Fibroblast of mammary gland (primary cell): ENCODE data around the gene TGFB2.
A peak's percentile ranks its signal among the peaks of the same experiment; 100 is the strongest.

Experiments
- DNase-seq: peaks from one replicate; pipeline ENCODE4 v3.0.0-alpha.2; 2010; ENCODE audit warnings: low read depth
- H3K4me3 ChIP-seq: 2 replicates; pipeline ENCODE4 v1.5.1; 2011; ENCODE audit warnings: low read depth, mild to moderate bottlenecking, low read length, moderate library complexity; ENCODE audit not compliant: control insufficient read depth
- TF ChIP-seq, protein P1 (sequence below): conservative IDR thresholded peaks from 2 replicates; pipeline ENCODE4 v1.5.1; 2011; ENCODE audit warnings: low read depth, low read length, inconsistent platforms; ENCODE audit not compliant: control insufficient read depth, insufficient read depth

TGFB2 gene

DNA sequence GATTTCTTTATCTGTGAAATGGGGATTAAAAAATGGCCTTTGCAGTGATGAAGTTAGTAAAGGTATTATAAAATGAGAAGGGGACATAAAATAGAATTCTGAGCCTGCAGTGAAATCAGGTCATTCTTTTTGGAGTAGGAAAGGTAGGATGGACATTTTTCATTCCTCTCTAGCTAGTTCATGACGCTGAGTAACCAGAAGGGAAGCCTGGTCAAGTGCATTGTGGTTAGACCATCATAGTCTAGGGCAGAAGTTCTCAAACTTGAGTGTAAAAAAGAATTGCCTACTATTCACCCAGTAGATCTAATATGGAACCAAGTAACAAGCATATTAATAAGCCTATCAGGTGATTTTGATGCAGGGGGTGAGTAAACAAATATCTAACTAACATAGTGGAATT, 50.8 kb downstream of the TGFB2 start:
- no peak for DNase-seq
- no peak overlapping the region for H3K4me3 ChIP-seq
- TF ChIP-seq, protein P1, sequence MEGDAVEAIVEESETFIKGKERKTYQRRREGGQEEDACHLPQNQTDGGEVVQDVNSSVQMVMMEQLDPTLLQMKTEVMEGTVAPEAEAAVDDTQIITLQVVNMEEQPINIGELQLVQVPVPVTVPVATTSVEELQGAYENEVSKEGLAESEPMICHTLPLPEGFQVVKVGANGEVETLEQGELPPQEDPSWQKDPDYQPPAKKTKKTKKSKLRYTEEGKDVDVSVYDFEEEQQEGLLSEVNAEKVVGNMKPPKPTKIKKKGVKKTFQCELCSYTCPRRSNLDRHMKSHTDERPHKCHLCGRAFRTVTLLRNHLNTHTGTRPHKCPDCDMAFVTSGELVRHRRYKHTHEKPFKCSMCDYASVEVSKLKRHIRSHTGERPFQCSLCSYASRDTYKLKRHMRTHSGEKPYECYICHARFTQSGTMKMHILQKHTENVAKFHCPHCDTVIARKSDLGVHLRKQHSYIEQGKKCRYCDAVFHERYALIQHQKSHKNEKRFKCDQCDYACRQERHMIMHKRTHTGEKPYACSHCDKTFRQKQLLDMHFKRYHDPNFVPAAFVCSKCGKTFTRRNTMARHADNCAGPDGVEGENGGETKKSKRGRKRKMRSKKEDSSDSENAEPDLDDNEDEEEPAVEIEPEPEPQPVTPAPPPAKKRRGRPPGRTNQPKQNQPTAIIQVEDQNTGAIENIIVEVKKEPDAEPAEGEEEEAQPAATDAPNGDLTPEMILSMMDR = no peak

DNA sequence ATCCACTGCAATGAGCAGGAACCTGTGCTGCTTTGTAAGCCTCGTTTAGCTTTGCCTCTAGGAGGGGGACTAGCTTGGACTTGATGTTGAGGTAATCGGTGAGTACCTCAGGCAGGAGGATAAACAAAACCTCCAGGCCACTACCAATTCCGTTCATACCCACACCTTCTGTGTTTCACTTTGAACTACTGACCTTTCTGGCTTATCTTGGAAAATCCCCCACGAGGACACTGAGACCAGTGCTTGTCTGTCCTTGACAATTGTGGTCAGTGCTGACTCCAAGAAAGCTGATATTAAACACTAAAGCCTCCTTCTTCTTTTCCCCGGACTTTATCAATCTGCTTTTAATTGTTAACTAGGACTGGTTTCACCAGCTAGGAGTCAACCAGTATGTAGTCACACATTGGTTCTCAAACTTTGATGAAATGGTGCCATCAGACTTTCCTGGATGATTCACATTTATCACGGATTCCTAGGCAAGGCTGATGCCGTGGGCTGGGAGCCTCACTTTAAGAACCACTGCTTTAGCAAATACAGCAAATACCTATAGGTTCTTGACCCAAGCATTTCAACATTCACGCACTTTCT, 52.7 kb downstream of the TGFB2 start:
- DNase-seq = peak; percentile 40
- TF ChIP-seq, protein P1 = no peak
- H3K4me3 ChIP-seq = no peak overlapping the region

DNA sequence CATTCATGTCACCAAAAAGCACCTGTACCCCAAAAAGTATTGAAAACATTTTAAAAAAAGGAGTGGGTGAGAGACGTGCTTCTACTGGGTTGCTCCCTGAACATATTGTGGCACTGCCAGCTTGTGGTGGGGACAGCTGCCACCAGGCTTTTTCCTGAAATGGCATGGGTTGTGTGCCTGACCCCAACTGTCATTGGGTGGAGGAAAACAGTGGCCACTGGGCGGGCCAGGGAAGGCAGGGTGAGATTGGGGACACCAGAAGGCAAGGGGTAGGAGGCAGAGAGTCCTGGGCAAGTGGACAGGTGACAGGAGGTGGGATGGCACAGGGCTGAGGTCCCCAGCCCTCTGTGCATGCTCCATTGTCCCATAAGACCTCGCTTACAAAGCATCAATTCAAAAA, 55.5 kb downstream of the TGFB2 start:
- TF ChIP-seq, protein P1 = no peak
- H3K4me3 ChIP-seq = no peak overlapping the region
- DNase-seq = no peak

DNA sequence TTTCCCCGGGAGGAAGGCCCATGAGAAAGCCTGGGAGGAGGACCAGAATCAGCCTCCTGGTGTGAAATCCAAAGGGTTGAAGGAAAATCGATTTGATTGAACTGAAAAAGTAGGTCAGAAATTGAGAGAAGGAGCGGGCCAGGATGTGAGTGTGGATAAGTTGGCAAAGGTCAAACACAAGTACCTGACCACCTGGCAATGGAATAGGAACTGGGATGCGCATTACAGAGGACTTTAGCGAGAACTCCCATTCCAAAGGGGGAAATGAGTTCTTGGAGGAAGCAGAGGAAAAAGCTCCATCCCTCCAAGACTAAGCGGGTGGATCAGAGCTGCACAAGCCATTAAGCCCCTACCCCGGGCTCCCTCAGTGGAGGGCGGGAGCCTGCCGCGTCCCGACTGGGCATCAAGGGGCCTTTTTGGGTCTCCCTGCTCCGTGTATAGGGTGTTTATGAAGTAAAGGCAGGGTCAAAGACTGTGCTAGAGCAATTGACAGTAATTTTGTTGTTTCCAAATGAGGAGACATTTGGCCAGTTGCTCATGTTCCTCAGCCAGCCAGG, 56.4 kb downstream of the TGFB2 start:
- no peak for DNase-seq
- TF ChIP-seq, protein P1 = no peak

DNA sequence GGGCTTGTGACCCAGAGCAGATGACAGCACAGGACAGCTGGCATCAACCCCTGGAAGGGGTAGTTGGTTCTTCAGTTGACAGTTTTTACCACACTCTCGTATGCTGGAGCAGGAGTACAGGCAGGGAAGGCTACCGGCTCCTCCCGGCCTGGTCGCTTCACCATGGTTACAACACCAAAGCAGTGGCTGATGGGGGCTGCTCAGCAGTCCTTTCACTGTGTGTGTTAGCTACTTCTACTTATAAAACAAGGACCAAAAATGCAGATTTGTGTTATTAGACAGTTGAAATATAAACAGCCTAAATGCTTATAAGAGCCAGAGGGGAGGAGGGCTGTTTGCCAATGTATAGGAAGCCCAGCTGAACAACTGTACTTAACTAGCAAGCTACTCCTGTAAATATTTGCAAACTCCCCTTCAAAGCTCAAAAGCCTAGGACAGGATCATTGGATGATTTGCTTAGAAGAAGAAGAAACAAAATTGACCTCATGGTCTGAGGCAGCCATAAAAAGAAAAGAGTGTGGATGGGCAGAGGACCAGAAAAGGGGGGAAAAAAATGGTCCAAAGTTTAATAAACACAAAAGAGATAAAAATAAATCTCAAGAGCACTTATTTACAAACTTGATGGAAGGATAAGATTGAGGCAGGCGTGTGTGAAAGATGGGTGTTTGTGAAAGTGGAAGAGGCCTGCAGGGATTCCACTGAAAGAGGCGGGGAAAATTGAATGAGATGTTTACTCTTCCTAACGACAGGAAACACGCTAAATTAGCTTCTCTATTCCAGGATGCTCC, 57.1 kb downstream of the TGFB2 start:
- DNase-seq = no peak
- no peak overlapping the region for H3K4me3 ChIP-seq
- TF ChIP-seq, protein P1 = no peak

More for the DNA sequence above, 56.4 kb downstream of the TGFB2 start:
- no peak overlapping the region for H3K4me3 ChIP-seq

DNA sequence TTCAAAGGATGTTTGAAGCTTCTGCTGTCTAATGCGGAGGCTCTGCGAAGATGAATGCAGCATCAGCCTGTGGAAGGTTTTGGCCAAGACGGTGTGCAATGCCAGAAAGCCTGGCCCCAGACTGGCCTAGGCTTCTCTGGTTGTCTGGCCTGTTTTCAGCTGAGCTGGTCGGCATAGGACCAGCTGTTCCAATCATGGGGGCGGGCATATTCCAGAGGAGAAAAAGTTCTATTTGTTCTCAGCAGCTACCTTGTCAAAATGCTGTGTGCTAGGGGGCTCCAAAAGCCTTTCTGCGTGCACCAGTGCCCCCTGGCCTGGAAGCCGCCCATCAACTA, 57.6 kb downstream of the TGFB2 start:
- no peak for DNase-seq
- TF ChIP-seq, protein P1 = no peak
- H3K4me3 ChIP-seq = no peak overlapping the region

DNA sequence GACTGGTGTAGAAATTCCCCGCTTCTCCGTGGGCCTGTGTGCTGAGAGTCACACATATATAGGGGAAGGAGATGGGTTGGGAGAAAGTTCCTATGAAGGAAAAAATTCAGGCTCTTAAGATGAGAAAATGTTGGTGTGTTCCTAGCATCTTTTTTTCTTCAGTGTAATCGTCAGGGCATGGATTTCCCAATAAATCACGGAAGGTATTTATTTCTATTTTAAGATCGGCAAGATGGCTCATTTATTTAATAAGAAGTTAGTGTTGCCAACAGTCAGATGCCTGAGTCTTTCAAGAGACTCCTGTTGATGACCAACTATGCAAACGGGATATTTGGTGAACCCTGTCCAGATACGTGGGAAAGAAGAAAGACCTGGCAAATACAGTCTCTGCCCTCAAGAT, 58.2 kb downstream of the TGFB2 start:
- no peak overlapping the region for H3K4me3 ChIP-seq
- TF ChIP-seq, protein P1 = no peak
- DNase-seq = no peak
